K562 (cell line): ENCODE measurements around the gene TTC13. TPM values are rescaled to one million over a fixed set of nuclear protein-coding genes. Genes with fewer than 3 reads are reported as not detected.

Experiments
- ATF3 ChIP-seq, 2 experiments: fragments of 450-650 bp in 1 of 2; sonication (generic) in 1 of 2; formaldehyde crosslinking in 1 of 2; IDR thresholded peaks in 1 of 2; conservative IDR thresholded peaks in 1 of 2; 2 replicates each; pipeline versions ENCODE4 v1.6.1 to v1.8.1; 2016 to 2023; ENCODE audit warnings: mild to moderate bottlenecking in 2 of 2, moderate library complexity in 2 of 2, inconsistent platforms in 1 of 2, missing genetic modification reagents in 1 of 2
- E2F4 ChIP-seq: sonication (generic); formaldehyde crosslinking; IDR thresholded peaks from 2 replicates; pipeline ENCODE4 v1.8.0; 2022; ENCODE audit warnings: mild to moderate bottlenecking, low read depth, missing genetic modification reagents
- HMG20A ChIP-seq: fragments of 450-650 bp; formaldehyde crosslinking; conservative IDR thresholded peaks from 2 replicates; pipeline ENCODE4 v1.4.0; 2020; ENCODE audit warnings: mild to moderate bottlenecking, mixed read lengths
- SIN3A ChIP-seq, 2 experiments: fragments of 150-350 bp in 1 of 2; IDR thresholded peaks; 2 replicates each; pipeline ENCODE4 v1.6.1; 2011 to 2016; ENCODE audit warnings: borderline replicate concordance in 2 of 2, low read depth in 2 of 2, low read length in 2 of 2, mild to moderate bottlenecking in 2 of 2, moderate library complexity in 2 of 2; ENCODE audit not compliant: control insufficient read depth in 1 of 2
- SMARCA4 ChIP-seq: fragments of 450-650 bp; IDR thresholded peaks from 2 replicates; pipeline ENCODE4 v1.6.1; 2016
- SMC3 ChIP-seq: conservative IDR thresholded peaks from 2 replicates; pipeline ENCODE4 v1.6.1; 2011; ENCODE audit warnings: low read depth, low read length, improper control_type of control experiment; ENCODE audit not compliant: insufficient read depth
- TCF15 ChIP-seq: fragments of 250-450 bp; sonication (Bioruptor Pico); IDR thresholded peaks from 2 replicates; pipeline ENCODE4 v1.8.0; 2022; ENCODE audit warnings: moderate library complexity, mild to moderate bottlenecking, inconsistent platforms
- ZNF140 ChIP-seq: fragments of 250-450 bp; sonication (Bioruptor Pico); IDR thresholded peaks from 2 replicates; pipeline ENCODE4 v1.8.0; 2021; ENCODE audit warnings: moderate library complexity, mild to moderate bottlenecking, inconsistent platforms
- ZNF165 ChIP-seq: fragments of 250-450 bp; sonication (Bioruptor Pico); IDR thresholded peaks from 2 replicates; pipeline ENCODE4 v1.4.0; 2020; ENCODE audit warnings: borderline replicate concordance
- ZNF253 ChIP-seq: fragments of 250-450 bp; sonication (Bioruptor Pico); conservative IDR thresholded peaks from 2 replicates; pipeline ENCODE4 v1.6.1; 2021; ENCODE audit warnings: mild to moderate bottlenecking
- ZNF583 ChIP-seq: fragments of 250-450 bp; sonication (Bioruptor Pico); IDR thresholded peaks from 2 replicates; pipeline ENCODE4 v1.4.0; 2020
- ZNF717 ChIP-seq: fragments of 250-450 bp; sonication (Bioruptor Pico); IDR thresholded peaks from 2 replicates; pipeline ENCODE4 v1.5.0; 2021
- polyA plus RNA-seq, 8 experiments: library from polyadenylated mRNA; depleted of rRNA in 4 of 8; stranded (reverse) in 5 of 8; unstranded in 3 of 8; fragments of >200 nt; fragmentation: Nextera tagmentation in 2 of 8; fragmentation: Illumina TruSeq in 1 of 8; extraction: Ambion mirVana in 2 of 8; extraction: Trizol in 1 of 8; gene quantifications; 2 replicates each; pipeline versions ENCODE4 v1.2.1 to v1.2.3, GENCODE V29; 2011 to 2014; ENCODE audit warnings: inconsistent platforms in 1 of 8, missing spikeins in 1 of 8
- total RNA-seq, 7 experiments: library from RNA; depleted of rRNA in 6 of 7; stranded (reverse); fragments of >200 nt in 6 of 7; fragmentation: Illumina TruSeq in 2 of 7; extraction: Trizol in 2 of 7; gene quantifications; 2 replicates each; pipeline versions ENCODE4 v1.2.1 to v1.2.3, GENCODE V29; 2011 to 2021; ENCODE audit warnings: low replicate concordance in 1 of 7
- TF ChIP-seq, protein P1 (sequence below): fragments of 450-650 bp; IDR thresholded peaks from 2 replicates; pipeline ENCODE4 v1.6.1; 2016; ENCODE audit warnings: mild to moderate bottlenecking, moderate library complexity

Gene TTC13
- total and polyA plus RNA-seq, 9 of the 15 experiments (the other 6 are each of a cell fraction or from before 2014, with no cell fraction given): 1.7 to 13.8 (median 9.6) TPM

DNA sequence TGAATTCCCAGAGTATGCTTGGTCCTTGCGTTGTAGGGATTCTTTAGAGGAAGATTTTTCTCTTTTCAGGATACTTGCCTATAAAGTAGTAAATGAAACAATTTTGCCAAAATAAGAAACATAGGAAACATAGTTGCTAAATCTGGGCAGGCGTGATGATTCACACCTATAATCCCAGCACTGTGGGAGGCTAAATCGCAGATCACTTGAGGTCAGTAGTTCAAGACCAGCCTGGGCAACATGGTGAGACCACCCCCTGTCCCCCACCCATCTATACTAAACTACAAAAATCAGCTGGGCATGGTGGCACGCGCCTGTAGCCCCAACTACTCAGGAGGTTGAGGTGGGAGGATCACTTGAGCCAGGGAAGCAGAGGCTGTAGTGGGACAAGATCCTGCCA is 5.2 kb upstream of the TTC13 start (continued):
- TF ChIP-seq ATF3 (IDR thresholded peaks at IDR 0.05) (0 out of 2 replicates have a peak, but pooled peaks have one; percentile 31), ATF3 (CRISPR knock-in tag; conservative IDR thresholded peaks at IDR 0.05) (no peak), ZNF253 (CRISPR knock-in tag) (no peak), TCF15 (CRISPR knock-in tag) (0 out of 2 replicates have a peak, but pooled peaks have one; percentile 64), ZNF140 (no peak), ZNF583 (CRISPR knock-in tag) (0 out of 2 replicates have a peak, but pooled peaks have one; percentile 53), SMARCA4 (no peak), SMC3 (no peak), SIN3A (IDR thresholded peaks at IDR 0.05; ENCODE audit: borderline replicate concordance in 2 of 2, control insufficient read depth in 1 of 2, low read depth in 2 of 2, low read length in 2 of 2) (no peak), ZNF717 (no peak), ZNF165 (CRISPR knock-in tag) (0 out of 2 replicates have a peak, but pooled peaks have one; percentile 23), E2F4 (CRISPR knock-in tag) (no peak), HMG20A (CRISPR knock-in tag) (0 out of 2 replicates have a peak, but pooled peaks have one; percentile 32)
- TF ChIP-seq, protein P1, sequence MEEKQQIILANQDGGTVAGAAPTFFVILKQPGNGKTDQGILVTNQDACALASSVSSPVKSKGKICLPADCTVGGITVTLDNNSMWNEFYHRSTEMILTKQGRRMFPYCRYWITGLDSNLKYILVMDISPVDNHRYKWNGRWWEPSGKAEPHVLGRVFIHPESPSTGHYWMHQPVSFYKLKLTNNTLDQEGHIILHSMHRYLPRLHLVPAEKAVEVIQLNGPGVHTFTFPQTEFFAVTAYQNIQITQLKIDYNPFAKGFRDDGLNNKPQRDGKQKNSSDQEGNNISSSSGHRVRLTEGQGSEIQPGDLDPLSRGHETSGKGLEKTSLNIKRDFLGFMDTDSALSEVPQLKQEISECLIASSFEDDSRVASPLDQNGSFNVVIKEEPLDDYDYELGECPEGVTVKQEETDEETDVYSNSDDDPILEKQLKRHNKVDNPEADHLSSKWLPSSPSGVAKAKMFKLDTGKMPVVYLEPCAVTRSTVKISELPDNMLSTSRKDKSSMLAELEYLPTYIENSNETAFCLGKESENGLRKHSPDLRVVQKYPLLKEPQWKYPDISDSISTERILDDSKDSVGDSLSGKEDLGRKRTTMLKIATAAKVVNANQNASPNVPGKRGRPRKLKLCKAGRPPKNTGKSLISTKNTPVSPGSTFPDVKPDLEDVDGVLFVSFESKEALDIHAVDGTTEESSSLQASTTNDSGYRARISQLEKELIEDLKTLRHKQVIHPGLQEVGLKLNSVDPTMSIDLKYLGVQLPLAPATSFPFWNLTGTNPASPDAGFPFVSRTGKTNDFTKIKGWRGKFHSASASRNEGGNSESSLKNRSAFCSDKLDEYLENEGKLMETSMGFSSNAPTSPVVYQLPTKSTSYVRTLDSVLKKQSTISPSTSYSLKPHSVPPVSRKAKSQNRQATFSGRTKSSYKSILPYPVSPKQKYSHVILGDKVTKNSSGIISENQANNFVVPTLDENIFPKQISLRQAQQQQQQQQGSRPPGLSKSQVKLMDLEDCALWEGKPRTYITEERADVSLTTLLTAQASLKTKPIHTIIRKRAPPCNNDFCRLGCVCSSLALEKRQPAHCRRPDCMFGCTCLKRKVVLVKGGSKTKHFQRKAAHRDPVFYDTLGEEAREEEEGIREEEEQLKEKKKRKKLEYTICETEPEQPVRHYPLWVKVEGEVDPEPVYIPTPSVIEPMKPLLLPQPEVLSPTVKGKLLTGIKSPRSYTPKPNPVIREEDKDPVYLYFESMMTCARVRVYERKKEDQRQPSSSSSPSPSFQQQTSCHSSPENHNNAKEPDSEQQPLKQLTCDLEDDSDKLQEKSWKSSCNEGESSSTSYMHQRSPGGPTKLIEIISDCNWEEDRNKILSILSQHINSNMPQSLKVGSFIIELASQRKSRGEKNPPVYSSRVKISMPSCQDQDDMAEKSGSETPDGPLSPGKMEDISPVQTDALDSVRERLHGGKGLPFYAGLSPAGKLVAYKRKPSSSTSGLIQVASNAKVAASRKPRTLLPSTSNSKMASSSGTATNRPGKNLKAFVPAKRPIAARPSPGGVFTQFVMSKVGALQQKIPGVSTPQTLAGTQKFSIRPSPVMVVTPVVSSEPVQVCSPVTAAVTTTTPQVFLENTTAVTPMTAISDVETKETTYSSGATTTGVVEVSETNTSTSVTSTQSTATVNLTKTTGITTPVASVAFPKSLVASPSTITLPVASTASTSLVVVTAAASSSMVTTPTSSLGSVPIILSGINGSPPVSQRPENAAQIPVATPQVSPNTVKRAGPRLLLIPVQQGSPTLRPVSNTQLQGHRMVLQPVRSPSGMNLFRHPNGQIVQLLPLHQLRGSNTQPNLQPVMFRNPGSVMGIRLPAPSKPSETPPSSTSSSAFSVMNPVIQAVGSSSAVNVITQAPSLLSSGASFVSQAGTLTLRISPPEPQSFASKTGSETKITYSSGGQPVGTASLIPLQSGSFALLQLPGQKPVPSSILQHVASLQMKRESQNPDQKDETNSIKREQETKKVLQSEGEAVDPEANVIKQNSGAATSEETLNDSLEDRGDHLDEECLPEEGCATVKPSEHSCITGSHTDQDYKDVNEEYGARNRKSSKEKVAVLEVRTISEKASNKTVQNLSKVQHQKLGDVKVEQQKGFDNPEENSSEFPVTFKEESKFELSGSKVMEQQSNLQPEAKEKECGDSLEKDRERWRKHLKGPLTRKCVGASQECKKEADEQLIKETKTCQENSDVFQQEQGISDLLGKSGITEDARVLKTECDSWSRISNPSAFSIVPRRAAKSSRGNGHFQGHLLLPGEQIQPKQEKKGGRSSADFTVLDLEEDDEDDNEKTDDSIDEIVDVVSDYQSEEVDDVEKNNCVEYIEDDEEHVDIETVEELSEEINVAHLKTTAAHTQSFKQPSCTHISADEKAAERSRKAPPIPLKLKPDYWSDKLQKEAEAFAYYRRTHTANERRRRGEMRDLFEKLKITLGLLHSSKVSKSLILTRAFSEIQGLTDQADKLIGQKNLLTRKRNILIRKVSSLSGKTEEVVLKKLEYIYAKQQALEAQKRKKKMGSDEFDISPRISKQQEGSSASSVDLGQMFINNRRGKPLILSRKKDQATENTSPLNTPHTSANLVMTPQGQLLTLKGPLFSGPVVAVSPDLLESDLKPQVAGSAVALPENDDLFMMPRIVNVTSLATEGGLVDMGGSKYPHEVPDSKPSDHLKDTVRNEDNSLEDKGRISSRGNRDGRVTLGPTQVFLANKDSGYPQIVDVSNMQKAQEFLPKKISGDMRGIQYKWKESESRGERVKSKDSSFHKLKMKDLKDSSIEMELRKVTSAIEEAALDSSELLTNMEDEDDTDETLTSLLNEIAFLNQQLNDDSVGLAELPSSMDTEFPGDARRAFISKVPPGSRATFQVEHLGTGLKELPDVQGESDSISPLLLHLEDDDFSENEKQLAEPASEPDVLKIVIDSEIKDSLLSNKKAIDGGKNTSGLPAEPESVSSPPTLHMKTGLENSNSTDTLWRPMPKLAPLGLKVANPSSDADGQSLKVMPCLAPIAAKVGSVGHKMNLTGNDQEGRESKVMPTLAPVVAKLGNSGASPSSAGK: peak; percentile 56
